Gastroesophageal sphincter (tissue), 4 donors: ENCODE data around the gene CDR2L. TPM values are rescaled to one million over a fixed set of nuclear protein-coding genes. Genes with fewer than 3 reads are reported as not detected.

Experiments
- ATAC-seq: fragments of 150-250 bp; one replicate; pipeline ENCODE4 v1.9.1; 2016; ENCODE audit warnings: mild to moderate bottlenecking, moderate library complexity
- H3K27ac ChIP-seq, 4 donors: fragments of 200-600 bp; sonication (generic) in 3 of 4; 1 replicate in 3 of 4; 2 replicates in 1 of 4; pipeline ENCODE4 v1.5.1; 2016 to 2019
- H3K27me3 ChIP-seq: fragments of 200-600 bp; sonication (generic); one replicate; pipeline ENCODE4 v1.5.1; 2019
- H3K36me3 ChIP-seq, 2 donors: fragments of 200-600 bp; sonication (generic); one replicate each; pipeline ENCODE4 v1.5.1; 2019; ENCODE audit warnings: control low read depth in 1 of 2
- H3K4me1 ChIP-seq, 3 donors: fragments of 200-600 bp; sonication (generic); 1 replicate in 2 of 3; 2 replicates in 1 of 3; pipeline ENCODE4 v1.5.1; 2016 to 2019; ENCODE audit warnings: control low read depth in 2 of 3
- H3K4me3 ChIP-seq, 2 donors: fragments of 200-600 bp; sonication (generic); one replicate each; pipeline ENCODE4 v1.5.1; 2019; ENCODE audit warnings: mild to moderate bottlenecking in 1 of 2, moderate library complexity in 1 of 2
- H3K9me3 ChIP-seq, 3 donors: fragments of 200-600 bp; sonication (generic); one replicate each; pipeline ENCODE4 v1.5.1; 2017 to 2019; ENCODE audit warnings: control low read depth in 2 of 3
- CTCF ChIP-seq, 4 experiments: fragments of 200-600 bp in 2 of 4; fragments of 450-650 bp in 2 of 4; sonication (generic) in 1 of 4; IDR thresholded peaks; one replicate each; pipeline ENCODE4 v1.5.1; 2017 to 2019; ENCODE audit warnings: antibody characterized with exemption in 4 of 4, mild to moderate bottlenecking in 2 of 4, moderate library complexity in 2 of 4
- EP300 ChIP-seq: sonication (generic); formaldehyde crosslinking; IDR thresholded peaks from one replicate; pipeline ENCODE4 v1.6.1; 2017; ENCODE audit warnings: antibody characterized with exemption, mild to moderate bottlenecking
- POLR2A ChIP-seq, 2 donors: fragments of 450-650 bp; IDR thresholded peaks; one replicate each; pipeline ENCODE4 v1.6.1; 2017; ENCODE audit warnings: antibody characterized with exemption in 2 of 2, mild to moderate bottlenecking in 2 of 2, moderate library complexity in 1 of 2
- POLR2AphosphoS5 ChIP-seq: sonication (generic); formaldehyde crosslinking; IDR thresholded peaks from one replicate; pipeline ENCODE4 v1.6.1; 2017; ENCODE audit warnings: antibody characterized with exemption
- WGBS, 2 donors: methylation state at CpG; one replicate each; pipeline ENCODE4 v1.1.5; 2018; ENCODE audit warnings: low coverage in 1 of 2; 5-methylcytosine and 5-hydroxymethylcytosine counted together
- total RNA-seq, 4 donors: library from RNA; depleted of rRNA; stranded (reverse); fragments of >200 nt; gene quantifications; one replicate each; pipeline ENCODE4 v1.1.0, GENCODE V29; 2016

The CDR2L gene
- total RNA-seq, 4 donors from 2014 or later = 11.8 to 35.3 (median 18.1) TPM

DNA sequence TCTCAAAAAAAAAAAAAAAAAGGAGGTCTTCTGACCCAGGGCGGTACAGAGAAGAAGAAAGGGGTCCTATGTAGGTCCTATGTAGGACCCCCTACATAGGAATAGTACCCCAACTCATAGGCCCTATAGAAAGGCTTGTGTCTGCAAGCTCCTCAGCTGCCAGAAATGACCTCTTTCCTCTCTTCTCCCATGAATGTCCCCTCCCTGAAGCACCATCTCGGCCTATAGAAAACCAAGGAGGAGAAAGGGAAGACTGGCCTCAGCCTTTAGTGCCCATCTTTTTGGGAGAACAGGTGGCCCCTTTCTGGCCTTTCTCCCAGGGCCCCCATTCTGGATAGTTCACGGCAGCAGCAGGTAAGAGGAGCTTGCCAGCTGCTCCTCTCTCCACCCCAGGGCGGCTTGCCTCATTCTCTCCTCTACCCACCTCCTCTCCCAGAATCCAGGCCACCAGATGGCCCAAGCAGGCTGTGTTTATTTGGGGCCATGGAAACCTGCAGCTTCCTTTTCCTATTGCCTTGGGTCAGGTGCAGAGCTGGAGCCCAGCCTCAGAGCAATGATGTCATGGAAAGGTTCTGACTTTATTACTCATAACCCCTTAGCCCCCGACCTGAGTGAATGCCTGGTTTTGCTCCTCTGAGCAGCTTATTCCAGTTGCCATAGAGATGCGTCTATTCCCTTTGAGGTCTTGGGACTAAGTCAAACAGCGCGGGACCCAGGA is 23.4 kb downstream of the CDR2L start:
- 33 to 47% methylated on average over 2 to 3 of the region's 8 CpGs for WGBS, 2 donors
- peak; percentile 50 for ATAC-seq
- Histone ChIP-seq H3K4me3 (no peak overlapping the region), H3K4me1 (peaks cover 0 to 31% (median 17%) of the 10 kb centered on the region in 3 donors), H3K27ac (peak overlapping the region; percentile 85 to 94 (median 92)), H3K36me3 (peaks cover 0 to 5% of the 10 kb centered on the region in 2 donors), H3K27me3 (no peaks in the 10 kb centered on the region), H3K9me3 (no peaks in the 10 kb centered on the region)
- TF ChIP-seq POLR2AphosphoS5 (peak; percentile 11), POLR2A (IDR thresholded peaks at IDR 0.05) (no peak), CTCF (IDR thresholded peaks at IDR 0.05) (peak in 1 of 4 experiments; percentile 15)

DNA sequence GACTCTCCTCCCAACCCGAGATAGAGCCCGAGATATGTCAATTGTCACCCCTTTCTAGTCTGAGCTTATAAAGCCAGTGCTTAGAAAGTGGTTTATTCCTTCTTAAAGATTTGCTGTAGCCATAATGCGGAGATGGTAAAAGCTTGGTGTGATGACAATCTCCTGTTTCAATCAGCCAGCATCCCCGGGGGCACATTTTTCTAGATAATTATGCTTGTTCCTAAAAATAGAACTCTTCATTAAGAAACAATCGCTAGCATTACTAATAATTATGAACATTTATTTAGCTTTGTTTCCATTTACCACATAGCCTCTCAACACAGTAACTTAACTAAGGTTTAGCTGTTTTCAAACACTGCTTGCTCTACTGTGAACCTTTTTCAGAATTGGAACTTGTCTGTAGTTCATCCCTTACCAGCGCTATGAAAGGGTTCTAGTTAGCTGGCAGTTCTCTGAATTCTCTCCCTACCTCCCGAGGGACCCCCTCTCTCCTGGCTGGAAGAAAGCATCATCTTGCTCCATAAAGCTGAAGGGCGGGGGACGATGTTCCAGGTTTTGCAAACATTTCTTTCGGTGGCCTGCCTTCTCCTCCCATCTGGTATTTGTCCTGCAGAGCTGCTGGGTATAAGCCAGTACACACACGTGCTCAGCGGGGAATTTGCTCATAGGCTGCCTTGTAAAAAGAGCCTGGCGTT is 24.1 kb downstream of the CDR2L start:
- peak overlapping the region; percentile 66 to 86 for H3K4me3 ChIP-seq
- H3K36me3 ChIP-seq = peaks cover 0 to 6% of the 10 kb centered on the region in 2 donors
- ATAC-seq = peak; percentile 85
- no peak for TF ChIP-seq POLR2A (IDR thresholded peaks at IDR 0.05)
- TF ChIP-seq POLR2AphosphoS5 = peak; percentile 62
- WGBS, 2 donors = 13 to 22% methylated on average over 6 to 13 of the region's 13 CpGs
- peaks cover 0 to 31% (median 17%) of the 10 kb centered on the region in 3 donors for H3K4me1 ChIP-seq
- H3K27ac ChIP-seq = peak overlapping the region; percentile 85 to 94 (median 92)
- no peaks in the 10 kb centered on the region for H3K9me3 ChIP-seq
- no peaks in the 10 kb centered on the region for H3K27me3 ChIP-seq

GRCh38 chr17:75012096-75012345 is 24.6 kb downstream of the CDR2L start:
- no peaks in the 10 kb centered on the region for H3K27me3 ChIP-seq
- no peak for ATAC-seq

DNA sequence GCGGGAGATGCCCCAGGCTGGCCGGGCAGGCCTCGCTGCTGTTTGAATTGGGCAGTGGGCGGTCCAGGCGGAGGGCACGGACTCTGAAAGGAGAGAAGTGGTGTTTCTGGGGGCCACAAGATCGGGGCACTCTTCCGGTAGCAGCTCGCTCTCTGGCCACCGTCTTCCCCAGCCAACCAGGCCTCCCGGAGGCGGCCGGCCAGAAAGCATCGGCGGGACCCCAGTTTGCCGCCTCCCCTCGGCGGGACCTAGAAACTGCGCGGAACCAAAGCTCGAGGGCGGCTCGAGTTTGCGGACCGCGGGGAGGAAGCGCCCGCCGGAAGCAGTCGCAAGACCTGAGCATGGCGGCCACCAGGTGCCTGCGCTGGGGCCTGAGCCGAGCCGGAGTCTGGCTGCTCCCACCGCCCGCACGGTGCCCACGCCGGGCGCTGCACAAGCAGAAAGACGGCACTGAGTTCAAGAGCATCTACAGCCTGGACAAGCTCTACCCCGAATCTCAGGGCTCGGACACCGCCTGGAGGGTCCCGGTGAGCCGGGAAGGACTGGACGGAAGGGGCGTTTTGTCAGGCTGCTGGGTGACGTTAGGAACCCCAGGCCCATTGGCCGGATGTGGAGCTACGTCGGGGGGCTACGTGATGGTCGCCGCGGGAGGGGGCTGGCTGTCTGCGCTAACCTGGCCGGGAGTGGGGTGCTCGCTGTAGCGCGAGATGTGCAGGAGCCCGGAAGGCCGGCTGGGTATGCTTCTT is 25.1 kb downstream of the CDR2L start, which contains the start of gene MRPL58:
TSS of gene MRPL58 (plus strand) at position 325 of the 746 bp plus-strand sequence. CDS start at position 342, 17 bp downstream.
- Histone ChIP-seq H3K4me3 (peak within 1 kb of the TSS; percentile 66 to 86), H3K27me3 (no peaks in the 10 kb centered on the region), H3K9me3 (no peaks in the 10 kb centered on the region), H3K27ac (peak within 1 kb of the TSS; percentile 85 to 94 (median 92)), H3K4me1 (peaks cover 0 to 31% (median 17%) of the 10 kb centered on the region in 3 donors), H3K36me3 (peaks cover 0 to 15% of the 10 kb centered on the region in 2 donors)
- WGBS, 2 donors = 0 to 1% methylated on average over 5 to 31 of the region's 63 CpGs
- ATAC-seq = peak; percentile 87
- TF ChIP-seq POLR2A (IDR thresholded peaks at IDR 0.05) (peak in 1 of 2 donors; percentile 27), CTCF (IDR thresholded peaks at IDR 0.05) (peak in 3 of 4 experiments; percentile 63 to 78 (median 77)), EP300 (no peak), POLR2AphosphoS5 (peak; percentile 74)

More at GRCh38 chr17:75012096-75012345, 24.6 kb downstream of the CDR2L start:
- H3K4me3 ChIP-seq = peak overlapping the region; percentile 66 to 86
- H3K36me3 ChIP-seq = peaks cover 0 to 11% of the 10 kb centered on the region in 2 donors
- H3K4me1 ChIP-seq = peaks cover 0 to 31% (median 17%) of the 10 kb centered on the region in 3 donors
- H3K27ac ChIP-seq = peak overlapping the region; percentile 85 to 94 (median 92)
- 5 to 6% methylated on average over 5 of the region's 5 CpGs for WGBS, 2 donors
- H3K9me3 ChIP-seq = no peaks in the 10 kb centered on the region
- TF ChIP-seq POLR2AphosphoS5 = no peak

- Histone ChIP-seq H3K4me3 (peak overlapping the region; percentile 66 to 86), H3K27ac (peak overlapping the region; percentile 85 to 94 (median 92)), H3K9me3 (no peaks in the 10 kb centered on the region), H3K4me1 (peaks cover 0 to 31% (median 17%) of the 10 kb centered on the region in 3 donors), H3K27me3 (no peaks in the 10 kb centered on the region), H3K36me3 (peaks cover 0 to 21% of the 10 kb centered on the region in 2 donors)
- ATAC-seq = no peak
- WGBS, 2 donors = 0 to 4% methylated on average over 5 to 7 of the region's 10 CpGs
- TF ChIP-seq EP300 (no peak), POLR2A (IDR thresholded peaks at IDR 0.05) (no peak), POLR2AphosphoS5 (no peak), CTCF (IDR thresholded peaks at IDR 0.05) (no peak)
Observed at GRCh38 chr17:75013092-75013559, 25.7 kb downstream of the CDR2L start.
